Measurements from ENCODE around the gene LSM7. TPM values are rescaled to one million over a fixed set of nuclear protein-coding genes. Genes with fewer than 3 reads are reported as not detected.

LSM7 gene
- polyA plus RNA-seq (ENCODE audit: insufficient read length in 10 of 10): 100 to 1,000 TPM in 1 of 10 donors, 10 to 100 TPM in 9; 51.1 to 113 (median 65.5) TPM
- long read RNA-seq, donor 1, transcript LSM7-204 (3 exons, 575 nt): minor isoform, 10 of 74 reads
- long read RNA-seq, donor 1, transcript LSM7-203 (4 exons, 512 nt): minor isoform, 9 of 74 reads
- long read RNA-seq, donor 1, transcript LSM7-201 (4 exons, 529 nt): major isoform, 47 of 74 reads
- long read RNA-seq, donor 1, partial matches to known transcripts: 6 of 74 reads
- long read RNA-seq, donor 1, other reads (novel, unspliced or antisense): 0 of 74 reads
- long read RNA-seq, donor 2, transcript LSM7-201 (4 exons, 529 nt): major isoform, 19 of 29 reads
- long read RNA-seq, donor 2, transcript LSM7-203 (4 exons, 512 nt): minor isoform, 5 of 29 reads
- long read RNA-seq, donor 2, partial matches to known transcripts: 0 of 29 reads
- long read RNA-seq, donor 2, other reads (novel, unspliced or antisense): 0 of 29 reads
- long read RNA-seq, donor 3: 0 reads
- long read RNA-seq, donor 4, transcript LSM7-204 (3 exons, 575 nt): minor isoform, 9 of 40 reads
- long read RNA-seq, donor 4, transcript LSM7-201 (4 exons, 529 nt): major isoform, 21 of 40 reads
- long read RNA-seq, donor 4, transcript LSM7-203 (4 exons, 512 nt): minor isoform, 7 of 40 reads
- long read RNA-seq, donor 4, partial matches to known transcripts: 0 of 40 reads
- long read RNA-seq, donor 4, other reads (novel, unspliced or antisense): 0 of 40 reads
- long read RNA-seq, donor 5, transcript LSM7-201 (4 exons, 529 nt): major isoform, 44 of 87 reads
- long read RNA-seq, donor 5, transcript LSM7-204 (3 exons, 575 nt): minor isoform, 10 of 87 reads
- long read RNA-seq, donor 5, transcript LSM7-203 (4 exons, 512 nt): minor isoform, 24 of 87 reads
- long read RNA-seq, donor 5, partial matches to known transcripts: 7 of 87 reads
- long read RNA-seq, donor 5, other reads (novel, unspliced or antisense): 0 of 87 reads
- long read RNA-seq, donor 6, transcript LSM7-201 (4 exons, 529 nt): major isoform, 44 of 60 reads
- long read RNA-seq, donor 6, transcript LSM7-204 (3 exons, 575 nt): minor isoform, 9 of 60 reads
- long read RNA-seq, donor 6, transcript LSM7-203 (4 exons, 512 nt): minor isoform, 5 of 60 reads
- long read RNA-seq, donor 6, partial matches to known transcripts: 0 of 60 reads
- long read RNA-seq, donor 6, other reads (novel, unspliced or antisense): 0 of 60 reads
- long read RNA-seq, donor 7, transcript LSM7-204 (3 exons, 575 nt): minor isoform, 5 of 46 reads
- long read RNA-seq, donor 7, transcript LSM7-201 (4 exons, 529 nt): major isoform, 30 of 46 reads
- long read RNA-seq, donor 7, transcript LSM7-203 (4 exons, 512 nt): minor isoform, 8 of 46 reads
- long read RNA-seq, donor 7, partial matches to known transcripts: 0 of 46 reads
- long read RNA-seq, donor 7, other reads (novel, unspliced or antisense): 0 of 46 reads
- long read RNA-seq, donor 8, transcript LSM7-204 (3 exons, 575 nt): minor isoform, 7 of 62 reads
- long read RNA-seq, donor 8, transcript LSM7-201 (4 exons, 529 nt): major isoform, 34 of 62 reads
- long read RNA-seq, donor 8, transcript LSM7-203 (4 exons, 512 nt): minor isoform, 12 of 62 reads
- long read RNA-seq, donor 8, partial matches to known transcripts: 5 of 62 reads
- long read RNA-seq, donor 8, other reads (novel, unspliced or antisense): 0 of 62 reads
- long read RNA-seq, donor 9, transcript LSM7-201 (4 exons, 529 nt): major isoform, 9 of 13 reads
- long read RNA-seq, donor 9, partial matches to known transcripts: 0 of 13 reads
- long read RNA-seq, donor 9, other reads (novel, unspliced or antisense): 0 of 13 reads

DNA sequence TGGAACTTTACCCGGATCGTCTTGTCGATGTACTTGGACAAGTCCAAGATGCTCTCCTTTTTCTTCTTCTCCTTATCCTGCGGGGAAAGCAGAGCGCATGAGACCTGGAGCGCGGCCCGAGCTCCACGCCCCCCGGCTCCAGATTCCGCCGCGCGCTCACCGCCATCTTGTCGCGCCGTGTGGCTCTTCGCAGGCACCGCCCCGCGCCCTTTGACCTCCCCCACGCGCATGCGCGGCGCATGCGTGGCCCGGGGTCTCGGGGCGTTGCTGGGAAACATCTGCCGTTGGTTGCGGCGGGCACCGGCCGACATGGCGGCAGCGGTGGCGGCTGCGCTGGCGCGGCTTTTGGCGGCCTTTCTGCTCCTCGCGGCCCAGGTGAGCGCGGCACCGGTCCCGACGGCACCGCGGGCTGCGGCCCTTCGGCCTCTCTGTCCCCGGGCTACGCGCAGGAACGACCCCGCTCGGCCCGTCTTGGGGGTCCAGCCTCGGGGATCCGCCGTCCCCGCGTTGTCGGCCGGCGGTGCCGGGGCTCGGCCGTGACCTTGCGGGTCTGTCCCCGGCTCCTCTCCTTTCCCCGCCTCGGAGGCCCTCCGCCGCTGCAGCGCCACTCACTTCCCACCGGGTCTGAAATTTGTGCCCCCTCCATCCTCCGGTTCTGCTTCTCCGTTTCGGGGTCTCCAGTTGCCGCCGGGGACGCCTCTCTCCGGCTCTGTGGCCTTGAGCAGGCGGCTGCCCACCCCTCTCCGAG, at the start of gene LSM7, which contains the start of gene SPPL2B:
LSM7 (minus strand) TSS at position 186 of the 748 bp plus-strand sequence; CDS start at position 166, 20 bp downstream.
SPPL2B (plus strand) TSS at position 284 of the 748 bp plus-strand sequence; CDS start at position 310, 26 bp downstream.
- DNase-seq: peak; percentile 90 to 97 (median 96)

DNA sequence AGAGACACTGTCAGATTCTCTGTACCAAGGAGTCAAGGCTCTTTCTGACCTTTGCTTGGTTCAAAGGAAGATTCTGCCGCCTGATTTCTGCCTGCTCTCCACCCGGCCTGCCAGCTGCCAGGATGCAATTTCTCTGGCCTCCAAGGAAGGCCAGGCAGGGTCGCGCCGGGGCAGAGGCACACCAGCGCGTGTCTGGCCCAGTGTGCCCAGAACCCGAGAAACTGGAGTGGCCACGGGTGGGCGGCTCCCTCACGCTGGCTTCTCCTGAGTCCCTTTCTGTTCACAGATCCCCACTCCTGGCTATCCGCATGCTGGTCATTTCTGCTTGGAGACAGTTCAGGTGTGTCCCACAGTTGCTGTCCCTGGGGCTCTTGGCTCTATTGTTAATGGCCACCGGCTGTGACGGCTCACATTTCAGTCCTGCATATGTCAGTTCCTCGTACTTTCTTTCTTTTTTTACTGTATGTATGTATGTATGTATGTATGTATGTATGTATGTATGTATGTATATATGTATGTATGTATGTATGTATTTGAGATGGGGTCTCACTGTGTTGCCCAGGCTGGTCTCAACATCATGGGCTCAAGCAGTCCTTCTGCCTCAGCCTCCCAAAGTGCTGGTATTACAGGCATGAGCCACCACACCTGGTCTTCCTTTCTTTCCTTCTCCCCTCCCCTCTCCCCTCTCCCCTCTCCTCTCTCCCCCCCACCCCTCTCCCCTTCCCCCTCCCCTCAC, 48.6 kb upstream of the LSM7 start:
- no peak for DNase-seq

DNA sequence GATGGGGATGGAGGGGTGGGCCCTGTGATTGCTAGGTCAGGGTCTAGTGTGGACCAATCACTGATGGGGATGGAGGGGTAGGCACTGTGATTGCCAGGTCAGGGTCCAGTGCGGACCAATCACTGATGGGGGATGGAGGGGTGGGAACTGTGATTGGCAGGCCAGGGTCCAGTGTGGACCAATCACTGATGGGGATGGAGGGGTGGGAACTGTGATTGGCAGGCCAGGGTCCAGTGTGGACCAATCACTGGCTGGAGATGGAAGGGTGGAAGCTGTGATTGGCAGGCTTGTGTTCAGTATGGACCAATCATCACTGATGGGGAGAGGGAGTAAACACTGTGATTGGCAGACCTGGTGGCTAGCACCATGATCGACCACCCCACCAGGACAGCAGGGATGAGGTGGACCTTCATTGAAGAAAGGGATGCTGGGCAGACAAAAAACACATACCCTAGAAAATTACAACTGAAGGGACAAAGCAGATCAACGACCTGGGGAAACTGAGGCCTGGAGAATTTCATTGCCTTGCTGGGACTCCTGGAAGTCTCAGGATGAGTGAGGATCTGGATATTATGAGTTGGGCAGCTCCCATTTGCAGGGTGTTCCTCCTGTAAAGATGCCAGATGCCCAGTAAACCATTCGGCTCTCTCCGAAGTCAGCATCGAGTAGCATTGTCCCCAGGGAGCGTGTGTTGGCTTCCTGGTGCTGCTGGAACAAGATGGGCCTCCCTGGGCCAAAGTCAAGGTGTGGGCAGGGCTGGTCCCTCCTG, 47.2 kb upstream of the LSM7 start:
- DNase-seq: no peak

DNA sequence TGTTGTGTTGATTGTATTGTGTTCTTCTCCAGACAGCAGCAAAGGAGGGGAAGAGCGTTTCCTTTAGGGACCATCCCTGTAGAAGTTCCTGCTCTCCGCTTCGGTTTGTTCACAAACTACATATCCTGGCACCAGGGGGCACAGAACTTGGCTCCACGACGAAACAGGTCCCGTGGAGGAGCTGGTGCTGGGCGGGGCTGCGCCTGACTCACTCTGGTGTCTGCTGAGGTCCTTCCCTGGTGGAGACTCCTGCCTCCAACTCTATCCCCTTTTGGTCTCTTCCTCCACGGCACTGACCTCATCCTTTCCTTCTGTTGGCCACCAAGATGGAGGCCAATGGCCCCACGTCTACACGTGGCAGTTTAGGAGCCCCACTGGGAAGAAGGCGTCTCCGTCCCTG, 46.4 kb upstream of the LSM7 start:
- DNase-seq: no peak

DNA sequence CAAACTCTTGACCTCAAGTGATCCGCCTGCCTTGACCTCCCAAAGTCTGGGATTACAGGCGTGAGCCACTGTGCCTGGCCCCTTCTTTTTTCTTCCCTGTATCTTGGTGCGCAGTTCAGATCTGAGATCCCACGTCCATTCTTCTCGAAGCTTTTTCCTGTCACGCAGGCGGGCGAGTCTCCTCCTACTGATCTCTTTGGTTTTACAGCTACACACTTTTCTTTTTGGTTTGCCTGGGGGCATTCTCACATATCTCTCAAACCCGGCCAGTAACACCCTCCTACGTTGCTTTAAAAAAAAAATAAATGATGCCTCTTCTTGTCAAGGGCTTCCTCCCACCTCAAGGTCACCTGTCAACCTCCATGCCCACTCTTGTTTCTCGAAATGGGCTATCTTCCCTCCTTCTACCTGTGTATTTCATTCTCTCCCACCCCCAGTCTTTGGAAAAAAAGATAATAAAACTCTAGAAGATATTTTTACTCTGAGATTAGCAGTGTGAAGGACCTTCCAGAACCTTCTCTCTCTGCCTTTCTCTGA, 43.8 kb upstream of the LSM7 start:
- no peak for DNase-seq

DNA sequence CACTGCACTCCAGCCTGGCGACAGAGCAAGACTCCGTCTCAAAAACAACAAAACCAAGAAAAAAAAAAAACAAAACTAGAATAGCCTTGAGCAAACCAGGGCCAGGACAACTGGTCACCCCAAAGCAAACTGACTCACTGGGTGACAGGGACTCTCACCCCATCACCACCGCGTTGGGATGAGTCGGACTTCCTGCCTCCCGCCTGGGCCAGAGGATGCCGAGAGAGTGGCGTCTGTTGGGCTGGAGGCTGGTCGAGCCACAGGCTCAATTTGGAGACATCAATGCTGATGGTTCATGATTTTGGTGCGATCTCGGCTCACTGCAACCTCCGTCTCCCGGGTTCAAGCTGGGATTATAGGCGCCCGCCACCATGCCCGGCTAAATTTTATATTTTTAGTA, 43.3 kb upstream of the LSM7 start:
- no peak for DNase-seq

DNA sequence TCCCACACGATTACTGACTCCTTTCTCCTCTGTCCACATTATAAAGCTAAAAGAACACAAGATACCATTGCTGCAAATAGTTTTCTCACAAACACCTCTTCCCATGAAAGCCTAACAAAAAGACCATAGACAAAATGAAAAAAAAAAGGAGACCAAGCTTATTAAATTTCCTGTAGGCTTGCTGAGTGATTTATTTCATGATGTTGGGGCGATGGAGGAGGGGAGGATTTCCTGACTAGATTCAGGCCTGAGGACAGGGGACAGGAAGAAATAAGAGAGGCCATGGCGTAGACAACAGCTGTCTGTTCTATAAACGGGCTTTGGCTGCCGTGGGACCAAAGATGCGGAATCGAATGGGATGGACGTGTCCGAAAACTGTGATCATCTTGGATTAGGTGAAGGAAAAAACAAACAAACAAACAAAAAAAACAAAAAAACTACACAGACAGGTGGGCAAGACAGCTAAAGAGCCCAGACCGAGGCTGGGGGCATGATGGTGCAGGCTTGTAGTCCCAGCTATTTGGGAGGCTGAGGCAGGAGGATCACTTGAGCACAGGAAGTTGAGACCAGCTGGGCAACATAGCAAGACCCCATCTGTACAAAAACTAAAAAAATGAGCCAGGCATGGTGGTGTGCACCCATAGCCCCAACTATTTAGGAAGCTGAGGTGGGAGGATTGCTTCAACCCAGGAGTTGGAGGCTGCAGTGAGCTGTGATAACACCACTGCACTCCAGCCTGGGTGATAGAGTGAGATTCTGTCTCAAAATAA, 37.0 kb upstream of the LSM7 start:
- DNase-seq: peak in 1 of 3 donors; percentile 5

DNA sequence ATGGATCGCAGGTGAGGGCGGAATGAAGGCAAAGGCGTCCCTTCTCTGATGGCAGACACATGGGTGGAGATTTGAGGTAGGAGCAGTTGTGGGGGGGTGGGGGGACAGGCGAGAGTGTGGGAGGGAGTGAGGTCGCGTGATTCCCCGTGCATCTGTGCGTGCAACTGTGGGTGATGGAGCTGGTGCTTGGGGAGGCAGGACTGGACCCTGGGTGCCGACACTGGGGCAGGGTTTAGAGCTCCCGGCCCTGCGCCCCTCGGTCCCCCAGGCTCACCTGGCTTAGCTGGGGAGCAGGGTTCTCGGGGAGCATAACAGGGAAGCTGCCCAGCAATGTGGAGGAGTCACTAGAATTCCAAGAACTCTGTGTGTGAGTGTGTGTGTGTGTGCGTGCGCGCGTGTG, 35.0 kb upstream of the LSM7 start:
- DNase-seq: no peak

DNA sequence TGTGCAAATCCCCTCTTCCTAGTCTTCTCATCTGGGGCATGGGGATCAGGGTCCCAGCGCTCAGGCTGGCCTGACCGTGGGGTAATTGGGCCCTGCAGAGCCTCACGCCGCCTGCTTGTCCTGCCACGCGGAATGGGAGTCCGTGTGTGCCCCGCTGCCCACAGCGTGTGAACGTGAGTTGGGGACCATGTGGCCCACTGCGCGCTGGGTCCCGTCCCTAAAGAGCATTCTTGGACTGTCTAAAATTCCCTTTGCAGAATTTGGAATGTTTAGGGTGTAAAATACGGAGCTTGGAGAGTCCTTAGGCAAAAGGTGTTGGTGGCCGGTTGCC, 34.5 kb upstream of the LSM7 start:
- no peak for DNase-seq

DNA sequence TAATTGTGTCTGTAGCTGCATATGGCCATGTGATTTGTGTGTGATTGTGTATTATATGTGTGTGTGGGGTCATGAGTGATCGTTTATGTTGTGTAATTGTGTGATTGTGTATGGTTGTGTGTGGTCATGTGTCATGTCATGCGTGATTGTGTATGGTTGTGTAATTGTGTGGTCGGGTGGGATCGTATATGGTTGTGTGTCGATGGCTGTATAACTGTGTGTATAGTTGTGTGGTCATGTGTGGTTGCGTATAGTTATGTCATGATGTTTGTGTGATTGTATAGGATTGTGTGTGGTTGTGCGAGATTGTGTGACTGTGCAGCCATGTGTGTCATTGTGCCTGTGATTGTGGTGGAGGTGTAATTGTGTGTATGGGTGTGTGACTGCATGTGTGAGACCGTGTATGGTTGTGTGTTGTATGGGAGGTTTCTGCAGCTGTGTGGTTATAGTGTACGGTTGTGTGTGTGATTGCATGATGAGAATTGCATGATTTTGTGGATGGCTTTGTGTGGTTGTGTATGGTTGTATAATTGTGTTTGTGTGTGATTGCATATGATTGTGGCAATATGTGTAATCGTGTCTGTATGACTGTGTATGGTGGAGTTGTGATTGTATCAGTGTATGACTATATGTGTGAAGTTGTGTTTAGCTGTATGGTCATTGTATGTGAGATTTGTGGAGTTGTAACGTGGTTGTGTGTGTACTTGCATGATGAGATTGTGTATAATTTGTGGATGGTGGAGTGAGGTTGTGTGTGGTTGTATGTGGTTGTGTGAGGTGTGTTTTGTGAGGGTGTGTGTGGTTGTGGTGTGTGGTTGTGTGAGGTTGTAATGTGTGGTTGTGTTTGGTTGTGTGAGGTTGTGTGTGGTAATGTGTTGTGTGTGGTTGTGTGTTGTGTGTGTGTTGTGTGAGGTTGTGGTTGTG, 33.9 kb upstream of the LSM7 start:
- no peak for DNase-seq

DNA sequence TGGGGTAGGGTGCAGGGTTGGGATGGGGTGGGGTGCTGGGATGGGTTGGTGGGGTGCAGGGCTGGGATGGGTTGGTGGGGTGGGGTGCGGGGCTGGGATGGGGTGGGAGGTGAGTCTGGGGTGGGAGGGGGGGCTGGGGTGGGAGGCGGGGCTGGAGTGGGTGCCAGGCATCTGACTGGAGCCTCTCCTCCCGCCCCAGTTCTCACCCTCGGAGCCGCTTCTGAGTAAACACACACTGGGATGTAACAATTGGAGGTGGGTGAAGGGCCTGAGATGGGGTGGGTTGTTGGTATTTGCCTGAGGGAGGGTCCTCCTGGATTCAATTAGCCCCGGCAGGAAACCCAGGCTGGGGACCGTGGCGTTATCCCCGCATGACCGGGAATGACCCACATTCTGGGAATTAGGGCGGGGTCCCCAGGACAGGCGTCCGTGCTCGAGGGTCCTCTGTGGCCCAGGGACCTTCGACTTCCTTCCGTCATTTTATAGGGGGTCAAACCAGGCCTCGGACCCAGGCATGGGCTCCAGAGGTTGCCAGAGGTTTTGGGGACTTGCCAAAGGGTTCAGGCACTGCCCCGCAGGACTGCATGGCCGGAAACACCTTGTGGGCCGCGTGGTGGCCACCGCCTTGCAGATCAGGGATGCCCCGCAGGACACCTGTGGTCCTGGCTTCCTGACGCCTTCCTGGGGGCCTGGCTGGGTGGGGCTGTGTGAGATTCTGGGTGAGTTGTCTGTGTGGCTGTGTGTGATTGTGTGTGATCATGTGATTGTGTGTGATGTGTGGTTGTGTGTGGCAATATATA, 33.1 kb upstream of the LSM7 start:
- DNase-seq: no peak

DNA sequence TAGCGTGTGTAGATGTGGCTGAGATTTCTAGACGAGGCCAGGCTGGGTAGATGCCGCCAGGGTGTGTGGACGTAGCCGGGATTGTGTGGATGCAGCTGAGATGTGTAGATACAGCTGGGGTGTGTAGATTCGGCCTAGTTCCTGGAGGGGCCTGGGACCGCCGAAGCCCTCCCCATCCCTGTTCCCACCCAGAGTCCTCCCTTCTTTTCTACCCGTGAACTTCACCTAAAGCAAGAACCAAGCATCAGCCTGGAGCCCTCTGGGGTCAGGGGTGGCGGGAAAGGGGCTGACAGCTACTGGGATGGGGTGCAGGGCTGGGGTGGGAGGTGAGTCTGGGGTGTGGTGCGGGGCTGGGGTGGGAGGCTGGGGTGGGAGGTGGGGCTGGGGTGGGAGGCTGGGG, 32.4 kb upstream of the LSM7 start:
- DNase-seq: no peak

DNA sequence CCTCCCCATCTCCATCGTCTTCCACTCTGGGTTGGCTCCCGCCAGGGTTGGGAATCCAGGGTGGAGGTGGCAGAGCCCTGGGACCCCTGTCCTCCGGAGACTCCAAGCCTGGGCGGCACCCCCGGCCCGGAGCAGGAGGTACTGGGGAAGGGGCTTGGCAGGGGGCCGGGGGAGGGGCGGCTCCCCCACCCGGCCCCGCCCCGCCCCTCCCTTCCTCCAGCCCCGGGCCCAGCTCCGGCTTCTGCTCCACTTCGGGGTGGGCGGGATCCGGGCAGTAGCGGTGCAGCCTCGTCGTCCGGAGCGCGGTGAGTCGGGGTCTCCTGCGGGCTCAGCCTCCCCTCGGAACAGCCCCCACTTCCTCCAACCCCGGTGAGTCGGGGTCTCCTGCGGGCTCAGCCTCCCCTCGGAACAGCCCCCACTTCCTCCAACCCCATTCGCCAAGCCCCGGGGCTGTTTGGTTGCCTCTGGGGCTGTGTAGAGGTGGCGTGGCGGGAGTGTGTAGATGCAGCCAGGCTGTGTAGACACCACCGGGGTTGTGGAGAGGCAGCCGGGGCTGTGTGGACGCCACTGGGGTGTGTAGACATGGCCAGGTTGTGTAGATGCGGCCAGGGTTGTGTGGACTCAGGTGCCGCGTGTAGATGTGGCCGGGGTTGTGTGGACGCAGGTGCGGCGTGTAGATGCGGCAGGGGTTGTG, 31.8 kb upstream of the LSM7 start, which contains the start of gene TMPRSS9:
TMPRSS9 (plus strand) TSS at position 274 of the 694 bp plus-strand sequence. CDS start 29,521 bp downstream, outside the sequence.
- DNase-seq: no peak

DNA sequence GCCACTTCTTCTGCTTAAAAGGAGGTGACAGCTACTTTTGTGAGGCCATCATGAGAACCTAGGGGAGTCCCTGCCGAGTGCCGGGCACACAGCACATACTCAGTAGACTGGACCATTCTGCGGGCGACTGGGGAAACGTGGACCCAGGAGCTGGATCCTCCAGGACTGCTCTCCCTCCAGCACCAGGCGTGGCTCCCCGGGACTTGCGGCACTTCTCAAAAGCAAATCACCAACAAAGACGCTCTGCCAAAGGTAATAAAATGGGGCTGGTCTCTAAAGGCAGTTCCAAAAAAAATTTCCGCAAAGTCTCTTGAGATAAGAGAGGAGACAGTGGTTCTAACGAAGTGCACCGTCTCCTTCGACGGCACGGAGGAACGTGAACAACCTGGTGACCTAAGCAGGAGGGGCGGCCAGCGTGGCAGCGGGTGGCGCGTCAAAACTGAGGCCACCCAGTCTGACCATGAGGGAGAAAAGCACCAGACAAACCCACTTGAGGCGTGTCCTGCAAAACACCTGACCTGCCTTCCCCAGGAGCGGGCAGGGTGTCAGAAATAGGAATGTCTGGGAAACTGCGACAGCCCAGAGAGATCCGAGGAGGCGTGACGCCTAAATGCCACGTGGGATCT, 30.3 kb upstream of the LSM7 start:
- no peak for DNase-seq
